ENCODE measurements around the gene CWC27. TPM values are rescaled to one million over a fixed set of nuclear protein-coding genes. Genes with fewer than 3 reads are reported as not detected.
A peak's percentile ranks its signal among the peaks of the same experiment; 100 is the strongest.

CWC27 gene
- total RNA-seq, 1 donor from 2014 or later = 56.6 TPM

DNA sequence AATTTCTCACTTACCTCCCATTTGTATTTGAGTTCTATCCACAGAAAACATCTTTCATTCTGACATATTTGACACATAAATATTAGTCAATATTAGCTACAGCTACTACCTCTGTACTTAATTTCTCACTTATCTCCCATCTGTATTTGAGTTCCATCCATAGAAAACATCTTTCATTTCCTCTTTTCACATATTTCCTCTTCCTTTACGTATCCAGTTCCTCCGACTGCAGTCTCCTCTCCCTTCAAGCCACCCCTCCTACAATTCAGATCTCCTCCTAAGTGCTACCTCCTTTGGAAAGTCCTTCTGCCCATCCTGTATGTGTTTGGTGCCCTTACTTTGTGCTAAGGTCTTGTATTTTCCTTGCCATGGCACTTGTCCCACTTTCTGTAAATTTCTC lies 1.8 kb upstream of the CWC27 start:
- H3F3A ChIP-seq (ENCODE audit: low read depth) = peaks cover 14% of the 10 kb centered on the region
- H3K4me2 ChIP-seq = peak overlapping the region; percentile 91
- H3K9me3 ChIP-seq (ENCODE audit: low read depth) = no peaks in the 10 kb centered on the region
- DNase-seq (ENCODE audit: low spot score) = no peak
- H3K27me3 ChIP-seq = no peaks in the 10 kb centered on the region
- H3K36me3 ChIP-seq = peaks cover 7% of the 10 kb centered on the region
- Mint-ChIP-seq H3K27ac (no peak overlapping the region), H3K27me3 (ENCODE audit: insufficient read depth, low read depth) (peaks cover 2% of the 10 kb centered on the region), H3K36me3 (peaks cover 6% of the 10 kb centered on the region), H3K4me3 (peak overlapping the region; percentile 100), H3K4me1 (peaks cover 25% of the 10 kb centered on the region), H3K9me3 (no peaks in the 10 kb centered on the region)
- peaks cover 96% of the 10 kb centered on the region for H3K79me2 ChIP-seq (ENCODE audit: low read depth)
- H4K20me1 ChIP-seq (ENCODE audit: low read depth) = peaks cover 9% of the 10 kb centered on the region
- no peak overlapping the region for H3K27ac ChIP-seq
- H3K4me3 ChIP-seq = peak overlapping the region; percentile 90
- H3K9ac ChIP-seq = peak overlapping the region; percentile 99
- H3K4me1 ChIP-seq = peaks cover 38% of the 10 kb centered on the region
- no peak overlapping the region for H2AFZ ChIP-seq (replicated peaks)
- no peak for TF ChIP-seq EZH2phosphoT487 (IDR thresholded peaks at IDR 0.05)
- no peak for TF ChIP-seq EZH2 (IDR thresholded peaks at IDR 0.05)
- TF ChIP-seq, protein P1, sequence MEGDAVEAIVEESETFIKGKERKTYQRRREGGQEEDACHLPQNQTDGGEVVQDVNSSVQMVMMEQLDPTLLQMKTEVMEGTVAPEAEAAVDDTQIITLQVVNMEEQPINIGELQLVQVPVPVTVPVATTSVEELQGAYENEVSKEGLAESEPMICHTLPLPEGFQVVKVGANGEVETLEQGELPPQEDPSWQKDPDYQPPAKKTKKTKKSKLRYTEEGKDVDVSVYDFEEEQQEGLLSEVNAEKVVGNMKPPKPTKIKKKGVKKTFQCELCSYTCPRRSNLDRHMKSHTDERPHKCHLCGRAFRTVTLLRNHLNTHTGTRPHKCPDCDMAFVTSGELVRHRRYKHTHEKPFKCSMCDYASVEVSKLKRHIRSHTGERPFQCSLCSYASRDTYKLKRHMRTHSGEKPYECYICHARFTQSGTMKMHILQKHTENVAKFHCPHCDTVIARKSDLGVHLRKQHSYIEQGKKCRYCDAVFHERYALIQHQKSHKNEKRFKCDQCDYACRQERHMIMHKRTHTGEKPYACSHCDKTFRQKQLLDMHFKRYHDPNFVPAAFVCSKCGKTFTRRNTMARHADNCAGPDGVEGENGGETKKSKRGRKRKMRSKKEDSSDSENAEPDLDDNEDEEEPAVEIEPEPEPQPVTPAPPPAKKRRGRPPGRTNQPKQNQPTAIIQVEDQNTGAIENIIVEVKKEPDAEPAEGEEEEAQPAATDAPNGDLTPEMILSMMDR (IDR thresholded peaks at IDR 0.05) = no peak

DNA sequence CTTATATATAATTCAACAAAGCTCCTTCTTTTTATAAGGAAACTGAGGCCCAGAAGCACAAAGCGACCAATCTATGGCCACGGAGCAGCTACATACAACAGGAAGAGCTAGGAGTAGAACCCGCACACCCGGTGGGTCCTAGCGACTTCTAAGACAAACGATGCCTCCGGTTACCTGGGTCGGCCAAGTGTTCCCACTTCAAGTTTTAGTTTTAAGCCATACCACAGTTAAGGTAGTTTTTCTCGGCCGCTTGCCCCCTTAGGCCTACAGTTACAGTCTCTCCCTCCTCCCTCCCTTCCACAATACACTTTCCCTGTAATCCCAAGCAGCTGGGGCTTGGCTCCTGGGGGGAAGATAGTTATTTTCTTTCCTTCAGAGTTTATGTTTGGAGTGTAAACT lies 772 bp upstream of the CWC27 start:
- Mint-ChIP-seq H3K4me3 (peak overlapping the region; percentile 100), H3K27me3 (ENCODE audit: insufficient read depth, low read depth) (peaks cover 2% of the 10 kb centered on the region), H3K9me3 (no peaks in the 10 kb centered on the region), H3K4me1 (peaks cover 25% of the 10 kb centered on the region), H3K36me3 (peaks cover 6% of the 10 kb centered on the region), H3K27ac (peak overlapping the region; percentile 100)
- H3K9ac ChIP-seq = peak overlapping the region; percentile 99
- no peak for TF ChIP-seq EZH2phosphoT487 (IDR thresholded peaks at IDR 0.05)
- no peak for TF ChIP-seq EZH2 (IDR thresholded peaks at IDR 0.05)
- TF ChIP-seq, protein P1 (IDR thresholded peaks at IDR 0.05) = no peak
- peak overlapping the region; percentile 99 for H2AFZ ChIP-seq (replicated peaks)
- peak; percentile 32 for DNase-seq (ENCODE audit: low spot score)
- peaks cover 94% of the 10 kb centered on the region for H3K79me2 ChIP-seq (ENCODE audit: low read depth)
- no peaks in the 10 kb centered on the region for H3K27me3 ChIP-seq
- peak overlapping the region; percentile 98 for H3K27ac ChIP-seq
- H3K4me1 ChIP-seq = peaks cover 31% of the 10 kb centered on the region
- H4K20me1 ChIP-seq (ENCODE audit: low read depth) = peaks cover 9% of the 10 kb centered on the region
- H3K4me2 ChIP-seq = peak overlapping the region; percentile 91
- peaks cover 7% of the 10 kb centered on the region for H3F3A ChIP-seq (ENCODE audit: low read depth)
- peaks cover 4% of the 10 kb centered on the region for H3K36me3 ChIP-seq
- no peaks in the 10 kb centered on the region for H3K9me3 ChIP-seq (ENCODE audit: low read depth)
- peak overlapping the region; percentile 90 for H3K4me3 ChIP-seq

DNA sequence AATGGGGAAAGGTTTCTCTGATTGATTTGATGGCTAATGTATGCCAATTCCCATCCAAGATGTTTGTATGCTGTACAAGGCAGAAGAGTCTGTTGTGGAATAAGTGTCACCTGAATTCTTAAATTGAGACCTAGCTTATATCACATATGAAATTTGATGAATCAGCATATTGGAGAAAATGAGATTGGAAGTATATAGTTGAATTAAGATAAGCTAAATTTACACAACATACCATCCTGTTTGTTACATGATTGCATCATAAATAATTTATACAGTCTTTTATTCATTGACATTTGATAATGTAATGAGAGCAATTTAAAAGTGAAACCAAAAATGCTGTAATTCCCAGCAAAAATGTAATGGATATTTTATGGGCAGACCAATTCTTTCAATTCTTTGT lies 1.1 kb downstream of the CWC27 start:
- Histone ChIP-seq H3K27ac (no peak overlapping the region), H3K4me3 (peak overlapping the region; percentile 90), H3K4me1 (peaks cover 31% of the 10 kb centered on the region), H3K9me3 (ENCODE audit: low read depth) (no peaks in the 10 kb centered on the region), H3K36me3 (peaks cover 3% of the 10 kb centered on the region), H3K79me2 (ENCODE audit: low read depth) (peaks cover 87% of the 10 kb centered on the region), H3K27me3 (no peaks in the 10 kb centered on the region), H2AFZ (replicated peaks) (no peak overlapping the region), H3K4me2 (peak overlapping the region; percentile 91), H3F3A (ENCODE audit: low read depth) (peaks cover 7% of the 10 kb centered on the region), H4K20me1 (ENCODE audit: low read depth) (peaks cover 9% of the 10 kb centered on the region), H3K9ac (peak overlapping the region; percentile 99)
- Mint-ChIP-seq H3K9me3 (no peaks in the 10 kb centered on the region), H3K36me3 (peaks cover 3% of the 10 kb centered on the region), H3K4me3 (peak overlapping the region; percentile 100), H3K27ac (no peak overlapping the region), H3K27me3 (ENCODE audit: insufficient read depth, low read depth) (peaks cover 2% of the 10 kb centered on the region), H3K4me1 (peaks cover 25% of the 10 kb centered on the region)
- TF ChIP-seq EZH2phosphoT487 (IDR thresholded peaks at IDR 0.05) (no peak), EZH2 (IDR thresholded peaks at IDR 0.05) (no peak)
- TF ChIP-seq, protein P1 (IDR thresholded peaks at IDR 0.05) = no peak
- DNase-seq (ENCODE audit: low spot score) = no peak
